AG04450 (cell line): ENCODE results near the gene ARHGEF2. TPM values are rescaled to one million over a fixed set of nuclear protein-coding genes. Genes with fewer than 3 reads are reported as not detected.

Source experiments
- CTCF ChIA-PET: fragments of 300-600, 350-600 bp; formaldehyde crosslinking; extraction: SDS; loops from one replicate; lab custom pipeline; 2022; ENCODE audit warnings: antibody characterized with exemption, inconsistent platforms; lab: Charles Lee
- POLR2A ChIA-PET: fragments of 350-600 bp; formaldehyde crosslinking; extraction: SDS; loops from one replicate; lab custom pipeline; 2021; ENCODE audit warnings: antibody characterized with exemption, inconsistent platforms; lab: Yijun Ruan, JAX
- DNase-seq: peaks from one replicate; pipeline ENCODE4 v3.0.0-alpha.2; 2011; ENCODE audit warnings: low read depth, low spot score
- H3K27ac ChIP-seq: one replicate; pipeline ENCODE4 v1.5.1; 2012; ENCODE audit warnings: low read depth, low read length, control low read depth
- H3K27me3 ChIP-seq: one replicate; pipeline ENCODE4 v1.6.0; 2012; ENCODE audit warnings: low read length; ENCODE audit not compliant: control insufficient read depth, insufficient read depth
- H3K4me3 ChIP-seq: 2 replicates; pipeline ENCODE4 v1.5.1; 2011; ENCODE audit warnings: mild to moderate bottlenecking, low read depth, low read length, control low read depth
- H3K9me3 ChIP-seq: 2 replicates; pipeline ENCODE4 v1.5.1; 2012; ENCODE audit warnings: low read length; ENCODE audit not compliant: control insufficient read depth, insufficient read depth
- polyA plus RNA-seq: library from polyadenylated mRNA; depleted of rRNA; stranded (reverse); fragments of >200 nt; gene quantifications from 2 replicates; pipeline ENCODE4 v1.2.3, GENCODE V29; 2011
- TF ChIP-seq, protein P1 (sequence below): IDR thresholded peaks from 2 replicates; pipeline ENCODE4 v1.5.1; 2011; ENCODE audit warnings: low read depth, low read length, control low read depth, inconsistent platforms

The ARHGEF2 gene
- polyA plus RNA-seq, 1 experiment: 128 TPM

DNA sequence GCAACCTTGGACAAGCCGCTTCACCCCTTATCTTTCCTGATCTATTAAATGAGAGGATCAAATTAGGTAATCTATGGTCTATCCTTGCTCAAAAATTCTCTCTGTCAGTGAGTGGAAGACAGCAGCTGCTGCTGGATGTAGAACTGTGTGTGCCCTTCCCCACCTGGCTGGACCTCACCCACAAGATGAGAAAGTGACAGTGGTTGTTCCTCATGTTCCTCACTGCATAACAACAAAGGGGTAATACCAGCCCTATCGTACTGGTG lies 25.5 kb upstream of the ARHGEF2 start:
- Histone ChIP-seq H3K27ac (no peak overlapping the region), H3K9me3 (no peaks in the 10 kb centered on the region), H3K27me3 (no peaks in the 10 kb centered on the region), H3K4me3 (no peak overlapping the region)
- ChIA-PET CTCF (interaction anchor here (1.1 kb wide), 1 partner anchor 14 kb away, joined by 5 read pairs; no protein-coding TSS in a partner anchor), POLR2A (no interaction called here)
- DNase-seq: no peak
- TF ChIP-seq, protein P1, sequence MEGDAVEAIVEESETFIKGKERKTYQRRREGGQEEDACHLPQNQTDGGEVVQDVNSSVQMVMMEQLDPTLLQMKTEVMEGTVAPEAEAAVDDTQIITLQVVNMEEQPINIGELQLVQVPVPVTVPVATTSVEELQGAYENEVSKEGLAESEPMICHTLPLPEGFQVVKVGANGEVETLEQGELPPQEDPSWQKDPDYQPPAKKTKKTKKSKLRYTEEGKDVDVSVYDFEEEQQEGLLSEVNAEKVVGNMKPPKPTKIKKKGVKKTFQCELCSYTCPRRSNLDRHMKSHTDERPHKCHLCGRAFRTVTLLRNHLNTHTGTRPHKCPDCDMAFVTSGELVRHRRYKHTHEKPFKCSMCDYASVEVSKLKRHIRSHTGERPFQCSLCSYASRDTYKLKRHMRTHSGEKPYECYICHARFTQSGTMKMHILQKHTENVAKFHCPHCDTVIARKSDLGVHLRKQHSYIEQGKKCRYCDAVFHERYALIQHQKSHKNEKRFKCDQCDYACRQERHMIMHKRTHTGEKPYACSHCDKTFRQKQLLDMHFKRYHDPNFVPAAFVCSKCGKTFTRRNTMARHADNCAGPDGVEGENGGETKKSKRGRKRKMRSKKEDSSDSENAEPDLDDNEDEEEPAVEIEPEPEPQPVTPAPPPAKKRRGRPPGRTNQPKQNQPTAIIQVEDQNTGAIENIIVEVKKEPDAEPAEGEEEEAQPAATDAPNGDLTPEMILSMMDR: no peak

DNA sequence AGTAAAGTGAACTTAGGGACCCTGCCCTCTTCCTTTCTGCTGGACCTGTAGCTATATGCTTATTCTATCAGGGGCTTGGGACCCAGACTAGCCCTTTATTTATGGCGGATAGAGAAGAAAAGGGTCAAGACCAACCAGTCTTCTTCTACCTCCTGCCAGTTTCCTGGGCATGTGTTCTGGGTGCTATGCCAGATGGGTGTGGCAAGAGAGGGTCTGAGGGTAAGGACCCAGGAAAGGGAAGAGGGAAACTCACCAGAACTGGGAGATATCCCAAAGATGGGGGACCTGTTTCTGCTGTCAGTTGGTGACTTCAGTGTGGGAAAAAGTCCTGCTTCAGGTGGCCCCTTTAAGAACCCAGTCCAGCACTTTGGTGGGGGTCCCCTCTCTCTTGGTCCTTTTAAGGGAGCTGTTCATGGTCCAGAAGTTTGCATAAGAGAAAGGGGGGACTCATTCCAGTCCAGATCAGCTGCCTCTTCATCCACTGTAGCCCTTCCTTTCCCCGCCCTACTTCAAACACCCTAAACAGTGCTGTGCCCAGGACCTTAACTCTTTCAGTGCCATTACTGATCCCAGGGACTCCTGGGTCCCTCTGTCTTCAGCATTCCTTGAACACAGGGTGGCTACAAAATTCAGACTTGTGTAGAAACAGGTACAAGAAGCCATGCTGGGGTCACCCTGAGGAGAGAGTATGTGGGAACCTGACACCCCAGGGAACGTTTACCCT lies 24.0 kb upstream of the ARHGEF2 start:
- Histone ChIP-seq H3K4me3 (no peak overlapping the region), H3K27me3 (no peaks in the 10 kb centered on the region), H3K9me3 (no peaks in the 10 kb centered on the region), H3K27ac (no peak overlapping the region)
- DNase-seq: no peak
- TF ChIP-seq, protein P1: no peak
- ChIA-PET CTCF (interaction anchor here (0.7 to 1.1 kb wide), 2 partner anchors 11 to 13 kb away, joined by 3 to 7 read pairs; no protein-coding TSS in a partner anchor), POLR2A (interaction anchor here (0.7 to 0.8 kb wide), 2 partner anchors 14 to 70 kb away, joined by 3 to 4 read pairs; no protein-coding TSS in a partner anchor)

DNA sequence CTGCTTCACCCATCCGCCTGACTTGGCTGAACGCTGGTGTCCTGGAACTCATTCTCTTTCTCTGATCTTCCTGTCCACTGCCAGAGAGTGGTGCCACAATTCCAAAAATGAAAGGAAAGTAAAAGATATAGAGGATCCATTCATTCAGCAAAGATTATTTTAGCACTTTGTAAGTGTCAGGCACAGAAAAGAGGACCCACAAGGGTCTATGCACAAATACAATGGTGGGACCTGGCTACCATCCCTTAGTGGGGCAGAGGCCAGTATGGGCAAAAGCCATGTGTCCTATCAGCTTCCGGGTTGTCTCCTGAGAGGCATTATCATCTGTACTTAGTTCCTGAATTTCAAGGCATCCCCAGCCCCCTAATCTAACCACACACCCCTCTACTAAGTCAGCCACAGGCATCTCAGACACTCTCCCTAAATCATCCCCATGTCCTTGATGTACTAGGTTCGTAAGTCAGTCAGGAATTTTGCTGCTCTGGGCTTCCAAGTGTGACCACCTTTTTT lies 23.4 kb upstream of the ARHGEF2 start:
- TF ChIP-seq, protein P1: no peak
- no peak for DNase-seq
- Histone ChIP-seq H3K9me3 (no peaks in the 10 kb centered on the region), H3K4me3 (no peak overlapping the region), H3K27me3 (no peaks in the 10 kb centered on the region), H3K27ac (no peak overlapping the region)
- ChIA-PET CTCF (interaction anchor here (0.7 to 1.1 kb wide), 2 partner anchors 11 to 12 kb away, joined by 3 to 7 read pairs; no protein-coding TSS in a partner anchor), POLR2A (interaction anchor here (0.7 to 0.8 kb wide), 2 partner anchors 14 to 69 kb away, joined by 3 to 4 read pairs; no protein-coding TSS in a partner anchor)

DNA sequence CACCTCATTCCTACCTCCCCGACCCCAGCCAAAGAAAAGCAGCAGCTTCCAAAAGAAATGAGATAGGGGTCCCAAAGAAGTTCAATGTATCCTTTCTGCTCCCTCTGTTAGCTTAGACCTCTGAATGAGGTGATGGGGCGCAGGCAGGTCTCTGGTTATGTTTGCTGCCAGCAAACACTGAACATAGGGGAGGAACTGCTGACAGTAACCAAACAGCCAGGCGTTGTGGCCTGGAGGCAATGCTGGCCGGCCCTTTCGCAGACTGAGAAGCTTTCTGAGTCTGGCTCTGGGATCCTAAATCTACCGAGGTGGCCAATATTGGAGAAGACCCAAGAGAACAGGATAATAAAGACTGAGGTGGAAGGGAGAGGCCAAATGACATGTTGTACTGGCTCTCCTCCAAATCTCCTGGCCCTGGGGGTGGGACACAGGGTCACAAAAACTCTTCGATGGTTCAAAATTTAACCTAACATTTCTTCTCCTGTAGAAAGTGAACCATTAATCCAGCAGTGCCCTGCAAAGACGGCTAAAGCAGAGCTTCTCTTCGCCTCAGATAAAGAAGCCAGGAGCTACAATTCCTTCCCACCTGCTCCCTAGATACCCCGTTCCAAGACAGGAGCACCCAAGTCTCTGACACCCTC lies 22.8 kb upstream of the ARHGEF2 start:
- CTCF ChIA-PET: no interaction called here
- DNase-seq: no peak
- H3K27ac ChIP-seq: no peak overlapping the region
- H3K9me3 ChIP-seq: no peaks in the 10 kb centered on the region
- no peaks in the 10 kb centered on the region for H3K27me3 ChIP-seq
- TF ChIP-seq, protein P1: no peak
- H3K4me3 ChIP-seq: no peak overlapping the region
- POLR2A ChIA-PET: no interaction called here

- ChIA-PET POLR2A (no interaction called here), CTCF (no interaction called here)
- H3K27ac ChIP-seq: no peak overlapping the region
- no peak for DNase-seq
- H3K4me3 ChIP-seq: no peak overlapping the region
- H3K9me3 ChIP-seq: no peaks in the 10 kb centered on the region
- TF ChIP-seq, protein P1: no peak
- H3K27me3 ChIP-seq: no peaks in the 10 kb centered on the region
Observed at GRCh38 chr1:155999964-156000363, 21.6 kb upstream of the ARHGEF2 start.
